Gastrocnemius medialis (tissue), 4 donors: ENCODE measurements around the gene PARD3.

Experiments
- CTCF ChIP-seq, 5 experiments: fragments of 450-650 bp in 3 of 5; fragments of 200-600 bp in 2 of 5; sonication (generic) in 2 of 5; IDR thresholded peaks in 4 of 5; conservative IDR thresholded peaks in 1 of 5; 1 replicate in 4 of 5; 2 replicates in 1 of 5; pipeline ENCODE4 v1.5.1; 2016 to 2019; ENCODE audit warnings: antibody characterized with exemption in 5 of 5, mild to moderate bottlenecking in 3 of 5, moderate library complexity in 3 of 5
- POLR2A ChIP-seq, 2 donors: fragments of 450-650 bp; IDR thresholded peaks; one replicate each; pipeline ENCODE4 v1.6.1; 2017; ENCODE audit warnings: antibody characterized with exemption in 2 of 2, mild to moderate bottlenecking in 2 of 2, moderate library complexity in 2 of 2

DNA sequence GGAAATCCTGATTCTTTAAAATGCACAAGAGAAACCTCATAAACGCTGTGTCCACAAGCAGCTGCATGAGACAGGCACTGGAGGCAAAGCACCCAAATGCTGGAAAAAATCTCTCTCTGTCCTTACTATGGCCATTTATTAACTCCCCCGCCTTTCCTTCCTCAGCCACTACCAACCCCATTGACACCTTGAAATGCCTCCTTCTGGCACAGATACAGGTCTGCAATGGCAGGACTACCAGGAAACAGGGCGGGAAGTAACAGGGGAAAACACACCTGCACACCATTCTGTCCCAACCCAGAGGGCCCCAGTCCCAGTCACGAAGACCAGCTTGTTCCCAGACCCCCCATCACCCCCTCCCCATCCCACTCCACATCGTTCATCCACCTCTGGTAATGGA is 224.3 kb downstream of the PARD3 start:
- TF ChIP-seq CTCF (IDR thresholded peaks at IDR 0.05 in 4 of 5, conservative IDR thresholded peaks at IDR 0.05 in 1 of 5), result no peak
- TF ChIP-seq POLR2A (IDR thresholded peaks at IDR 0.05), result no peak
